Retinal pigment epithelial cell (primary cell): ENCODE measurements around the gene CGNL1.

Experiments used
- DNase-seq: peaks from one replicate; pipeline ENCODE4 v3.0.0-alpha.2; 2010; ENCODE audit warnings: low read depth
- H3K4me3 ChIP-seq: 2 replicates; pipeline ENCODE4 v1.5.1; 2011; ENCODE audit warnings: mild to moderate bottlenecking, low read length, control low read depth, moderate library complexity
- CTCF ChIP-seq: conservative IDR thresholded peaks from 2 replicates; pipeline ENCODE4 v1.5.1; 2011; ENCODE audit warnings: low read depth, low read length, control low read depth, inconsistent platforms

The CGNL1 gene

GRCh38 chr15:57357799-57358198, 18.5 kb upstream of the CGNL1 start:
- no peak overlapping the region for H3K4me3 ChIP-seq
- DNase-seq, result no peak
- TF ChIP-seq CTCF, result no peak

- H3K4me3 ChIP-seq, result no peak overlapping the region
- no peak for DNase-seq
- TF ChIP-seq CTCF, result no peak
Measured at GRCh38 chr15:57358571-57358970, 17.7 kb upstream of the CGNL1 start.

GRCh38 chr15:57363661-57364060, 12.6 kb upstream of the CGNL1 start:
- TF ChIP-seq CTCF, result no peak
- DNase-seq, result no peak
- H3K4me3 ChIP-seq, result no peak overlapping the region

- TF ChIP-seq CTCF, result peak; percentile 66
- no peak for DNase-seq
- H3K4me3 ChIP-seq, result no peak overlapping the region
Measured at GRCh38 chr15:57364282-57365007, 11.9 kb upstream of the CGNL1 start.

GRCh38 chr15:57367556-57367955, 8.7 kb upstream of the CGNL1 start:
- TF ChIP-seq CTCF, result no peak
- DNase-seq, result no peak
- no peak overlapping the region for H3K4me3 ChIP-seq

- TF ChIP-seq CTCF, result no peak
Measured at GRCh38 chr15:57370929-57371328, 5.4 kb upstream of the CGNL1 start.

GRCh38 chr15:57373251-57373881, 2.9 kb upstream of the CGNL1 start:
- no peak for TF ChIP-seq CTCF
- no peak for DNase-seq

More at GRCh38 chr15:57370929-57371328, 5.4 kb upstream of the CGNL1 start:
- no peak for DNase-seq
- H3K4me3 ChIP-seq, result no peak overlapping the region

More at GRCh38 chr15:57373251-57373881, 2.9 kb upstream of the CGNL1 start:
- no peak overlapping the region for H3K4me3 ChIP-seq
